ENCODE data around the gene MACROD2. TPM values are rescaled to one million over a fixed set of nuclear protein-coding genes. Genes with fewer than 3 reads are reported as not detected.

MACROD2 gene
- total RNA-seq, 4 donors from 2014 or later, result 4.6 to 33.0 (median 8.3) TPM

DNA sequence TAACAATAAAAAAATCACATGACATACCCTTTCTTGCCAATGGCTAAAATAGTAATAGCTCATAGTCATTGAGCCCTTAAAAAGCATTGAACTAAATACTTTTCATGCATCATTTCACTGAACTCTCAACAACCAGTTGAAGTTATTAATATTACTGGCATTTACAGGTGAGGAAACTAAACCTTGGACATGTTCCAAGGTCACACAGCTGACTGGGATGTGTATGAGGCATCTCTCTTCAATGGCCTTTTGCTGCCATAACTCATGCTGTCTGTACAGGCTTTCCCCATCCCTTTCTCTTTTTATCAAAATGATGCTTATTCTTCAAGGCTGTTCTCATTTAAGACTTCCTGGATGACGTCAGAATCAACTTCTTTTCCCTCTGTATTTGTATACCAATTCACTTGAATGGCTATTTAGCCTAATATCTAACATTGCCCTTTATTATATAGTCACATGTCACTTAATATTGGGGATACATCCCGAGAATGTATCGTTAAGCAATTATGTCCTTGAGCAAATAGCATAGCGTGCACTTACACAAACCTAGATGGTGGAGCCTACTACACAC lies 2101.5 kb downstream of the MACROD2 start:
- Histone ChIP-seq H3K36me3 (no peaks in the 10 kb centered on the region), H3K4me3 (no peak overlapping the region), H3K27me3 (no peaks in the 10 kb centered on the region), H3K9me3 (no peaks in the 10 kb centered on the region), H3K4me1 (no peaks in the 10 kb centered on the region), H3K27ac (no peak overlapping the region)
- DNase-seq, result no peak
- intact Hi-C loops (cut with DNase I; ENCODE audit: low total_unique reads), result no loop called here
- 79 to 83% methylated on average over 2 to 4 of the region's 4 CpGs for WGBS, 2 donors (ENCODE audit: low coverage in 1 of 2)
- in situ Hi-C loops (cut with MboI; ENCODE audit: low pct_ligation_motif_present in 1 of 4, low pct_unique_long_range_greater_than_20kb in 1 of 4, low sequenced_read_pairs in 3 of 4), result no loop called here
- TF ChIP-seq POLR2AphosphoS5 (IDR thresholded peaks at IDR 0.05) (no peak), POLR2A (IDR thresholded peaks at IDR 0.05) (no peak), EP300 (IDR thresholded peaks at IDR 0.05; ENCODE audit: low read depth) (no peak)
- TF ChIP-seq, protein P1, sequence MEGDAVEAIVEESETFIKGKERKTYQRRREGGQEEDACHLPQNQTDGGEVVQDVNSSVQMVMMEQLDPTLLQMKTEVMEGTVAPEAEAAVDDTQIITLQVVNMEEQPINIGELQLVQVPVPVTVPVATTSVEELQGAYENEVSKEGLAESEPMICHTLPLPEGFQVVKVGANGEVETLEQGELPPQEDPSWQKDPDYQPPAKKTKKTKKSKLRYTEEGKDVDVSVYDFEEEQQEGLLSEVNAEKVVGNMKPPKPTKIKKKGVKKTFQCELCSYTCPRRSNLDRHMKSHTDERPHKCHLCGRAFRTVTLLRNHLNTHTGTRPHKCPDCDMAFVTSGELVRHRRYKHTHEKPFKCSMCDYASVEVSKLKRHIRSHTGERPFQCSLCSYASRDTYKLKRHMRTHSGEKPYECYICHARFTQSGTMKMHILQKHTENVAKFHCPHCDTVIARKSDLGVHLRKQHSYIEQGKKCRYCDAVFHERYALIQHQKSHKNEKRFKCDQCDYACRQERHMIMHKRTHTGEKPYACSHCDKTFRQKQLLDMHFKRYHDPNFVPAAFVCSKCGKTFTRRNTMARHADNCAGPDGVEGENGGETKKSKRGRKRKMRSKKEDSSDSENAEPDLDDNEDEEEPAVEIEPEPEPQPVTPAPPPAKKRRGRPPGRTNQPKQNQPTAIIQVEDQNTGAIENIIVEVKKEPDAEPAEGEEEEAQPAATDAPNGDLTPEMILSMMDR (IDR thresholded peaks at IDR 0.05), result no peak

DNA sequence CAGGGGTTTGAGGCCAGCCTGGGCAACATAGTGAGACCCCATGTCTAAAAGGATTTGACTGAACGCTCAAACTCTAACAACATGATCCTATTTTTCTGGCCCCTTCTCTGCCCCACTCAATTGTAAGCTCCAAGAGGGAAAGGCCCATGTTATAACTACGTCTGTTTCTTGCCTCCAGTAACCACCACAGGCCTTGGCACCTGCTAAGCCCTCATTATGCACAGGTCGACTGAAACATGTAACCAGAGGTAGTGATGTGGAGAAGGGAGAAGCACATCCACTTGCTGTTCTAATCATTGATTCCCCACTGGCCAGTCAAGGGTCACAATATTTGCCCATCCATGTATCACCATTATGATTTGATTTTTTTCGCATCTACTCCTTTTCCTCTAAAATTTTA lies 2102.5 kb downstream of the MACROD2 start:
- H3K36me3 ChIP-seq, result no peaks in the 10 kb centered on the region
- no peak overlapping the region for H3K27ac ChIP-seq
- H3K9me3 ChIP-seq, result no peaks in the 10 kb centered on the region
- in situ Hi-C loops (cut with MboI; ENCODE audit: low pct_ligation_motif_present in 1 of 4, low pct_unique_long_range_greater_than_20kb in 1 of 4, low sequenced_read_pairs in 3 of 4), result no loop called here
- H3K4me1 ChIP-seq, result no peaks in the 10 kb centered on the region
- WGBS, 2 donors (ENCODE audit: low coverage in 1 of 2), result 83 to 93% methylated on average over 2 to 4 of the region's 4 CpGs
- no peak overlapping the region for H3K4me3 ChIP-seq
- no peak for DNase-seq
- intact Hi-C loops (cut with DNase I; ENCODE audit: low total_unique reads), result no loop called here
- no peak for TF ChIP-seq POLR2AphosphoS5 (IDR thresholded peaks at IDR 0.05)
- no peak for TF ChIP-seq EP300 (IDR thresholded peaks at IDR 0.05; ENCODE audit: low read depth)
- TF ChIP-seq POLR2A (IDR thresholded peaks at IDR 0.05), result no peak
- TF ChIP-seq, protein P1 (IDR thresholded peaks at IDR 0.05), result no peak
- no peaks in the 10 kb centered on the region for H3K27me3 ChIP-seq

DNA sequence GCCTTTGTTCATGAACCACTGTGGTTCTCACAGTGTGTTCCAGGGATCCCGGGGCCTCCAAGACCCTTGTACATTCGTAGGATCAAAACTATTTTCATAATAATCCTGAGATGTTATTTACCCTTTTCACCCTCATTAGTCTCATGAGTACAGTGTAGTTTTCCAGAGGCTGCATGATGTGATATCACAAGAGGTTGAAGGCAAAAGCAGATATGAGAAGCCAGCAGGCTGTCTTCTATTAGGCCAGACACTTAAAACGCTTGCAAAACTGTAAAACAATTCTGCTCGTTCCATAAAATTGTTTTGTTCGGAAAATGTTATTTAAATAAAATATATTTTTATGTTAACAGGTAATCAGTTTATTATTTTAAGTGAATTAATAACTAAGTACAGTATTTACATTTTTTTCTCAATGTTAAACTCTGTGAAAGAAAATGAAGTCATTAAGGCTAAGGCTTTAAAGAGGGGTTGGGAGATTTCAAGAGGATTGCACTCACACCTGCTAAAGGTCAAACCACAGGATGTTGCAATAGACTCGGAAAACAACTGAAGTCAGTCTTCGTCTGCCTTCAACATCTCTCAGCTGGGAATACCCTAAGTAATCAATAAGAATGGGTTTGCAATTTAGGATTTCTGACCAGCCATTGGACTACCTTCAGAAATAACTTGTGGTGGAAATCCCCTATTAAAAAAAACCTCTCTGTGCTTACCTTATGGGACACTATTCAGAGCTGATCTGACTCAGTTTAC lies 2103.7 kb downstream of the MACROD2 start:
- in situ Hi-C loops (cut with MboI; ENCODE audit: low pct_ligation_motif_present in 1 of 4, low pct_unique_long_range_greater_than_20kb in 1 of 4, low sequenced_read_pairs in 3 of 4) (no loop called here), intact Hi-C loops (cut with DNase I; ENCODE audit: low total_unique reads) (no loop called here)
- TF ChIP-seq EP300 (IDR thresholded peaks at IDR 0.05; ENCODE audit: low read depth) (no peak), POLR2A (IDR thresholded peaks at IDR 0.05) (no peak), POLR2AphosphoS5 (IDR thresholded peaks at IDR 0.05) (no peak)
- TF ChIP-seq, protein P1 (IDR thresholded peaks at IDR 0.05), result no peak
- no peak for DNase-seq
- Histone ChIP-seq H3K9me3 (no peaks in the 10 kb centered on the region), H3K36me3 (no peaks in the 10 kb centered on the region), H3K27ac (no peak overlapping the region), H3K27me3 (no peaks in the 10 kb centered on the region), H3K4me1 (no peaks in the 10 kb centered on the region), H3K4me3 (no peak overlapping the region)
- WGBS, 2 donors (ENCODE audit: low coverage in 1 of 2), result 57 to 60% methylated on average over 7 of the region's 7 CpGs

DNA sequence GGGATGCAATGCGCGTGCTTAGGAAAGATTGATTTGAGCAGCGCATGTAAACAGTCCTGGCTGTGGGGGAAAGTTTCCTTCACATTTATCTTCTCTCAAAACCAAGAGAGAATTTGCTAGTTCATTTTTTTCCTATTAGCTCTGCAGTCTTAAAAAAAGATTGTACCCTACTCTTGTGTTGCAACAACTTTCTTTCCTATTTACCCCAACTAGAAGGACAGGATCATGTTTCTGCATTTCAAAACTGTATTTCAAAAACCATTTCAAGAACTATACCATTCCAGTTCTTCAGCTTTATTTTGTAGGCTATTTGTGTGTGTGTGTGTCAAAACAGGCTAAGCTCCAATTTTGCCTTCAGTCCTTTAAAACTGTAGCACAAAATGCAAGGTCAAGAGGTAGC lies 2104.8 kb downstream of the MACROD2 start:
- WGBS, 2 donors (ENCODE audit: low coverage in 1 of 2), result 86 to 91% methylated on average over 3 of the region's 3 CpGs
- Histone ChIP-seq H3K4me3 (no peak overlapping the region), H3K27me3 (no peaks in the 10 kb centered on the region), H3K4me1 (no peaks in the 10 kb centered on the region), H3K9me3 (no peaks in the 10 kb centered on the region), H3K27ac (no peak overlapping the region), H3K36me3 (no peaks in the 10 kb centered on the region)
- intact Hi-C loops (cut with DNase I; ENCODE audit: low total_unique reads) (no loop called here), in situ Hi-C loops (cut with MboI; ENCODE audit: low pct_ligation_motif_present in 1 of 4, low pct_unique_long_range_greater_than_20kb in 1 of 4, low sequenced_read_pairs in 3 of 4) (no loop called here)
- DNase-seq, result no peak
- TF ChIP-seq, protein P1 (IDR thresholded peaks at IDR 0.05), result no peak
